Measurements from ENCODE around the gene CPAMD8. TPM values are rescaled to one million over a fixed set of nuclear protein-coding genes. Genes with fewer than 3 reads are reported as not detected.

Gene CPAMD8
- total RNA-seq, 2 donors from 2014 or later = 2.0 to 5.2 TPM

GRCh38 chr19:16889366-16889882 lies 137.2 kb downstream of the CPAMD8 start:
- 54 to 56% methylated on average over 3 to 16 of the region's 22 CpGs for WGBS, 2 donors
- TF ChIP-seq CTCF (IDR thresholded peaks at IDR 0.05) = no peak
- TF ChIP-seq POLR2A (IDR thresholded peaks at IDR 0.05) = no peak
- H3K4me3 ChIP-seq = no peak overlapping the region
- no peak for ATAC-seq
- no peak for DNase-seq
- intact Hi-C loops (cut with DNase I) = no loop called here
- no peaks in the 10 kb centered on the region for H3K36me3 ChIP-seq (replicated peaks in 1 of 2; ENCODE audit: insufficient read depth in 1 of 2, low read depth in 2 of 2)
- peak overlapping the region in 2 of 4 donors; percentile 34 to 36 for H3K27ac ChIP-seq
- no peaks in the 10 kb centered on the region for H3K4me1 ChIP-seq
- peaks cover 0 to 10% of the 10 kb centered on the region in 2 donors for H3K27me3 ChIP-seq
- no peaks in the 10 kb centered on the region for H3K9me3 ChIP-seq

- intact Hi-C loops (cut with DNase I) = no loop called here
- 32 to 55% methylated on average over 12 to 23 of the region's 31 CpGs for WGBS, 2 donors
- ATAC-seq = peak; percentile 28
- peak within 1 kb of the TSS in 3 of 4 donors; percentile 8 to 39 (median 36) for H3K27ac ChIP-seq
- H3K4me3 ChIP-seq = no peak within 1 kb of the TSS
- peaks cover 0 to 10% of the 10 kb centered on the region in 2 donors for H3K27me3 ChIP-seq
- H3K9me3 ChIP-seq = no peaks in the 10 kb centered on the region
- no peaks in the 10 kb centered on the region for H3K4me1 ChIP-seq
- TF ChIP-seq CTCF (IDR thresholded peaks at IDR 0.05) (no peak), POLR2A (IDR thresholded peaks at IDR 0.05) (peak in 1 of 3 donors; percentile 13)
- no peaks in the 10 kb centered on the region for H3K36me3 ChIP-seq (replicated peaks in 1 of 2; ENCODE audit: insufficient read depth in 1 of 2, low read depth in 2 of 2)
- peak in 3 of 4 donors; percentile 27 to 35 (median 30) for DNase-seq
Measured at GRCh38 chr19:16888629-16889365, 137.8 kb downstream of the CPAMD8 start, which contains the start of gene F2RL3. Gene F2RL3, plus strand, starts transcription at chr19:16888999. Its CDS starts 191 bp downstream, at chr19:16889190.

- Histone ChIP-seq H3K4me1 (no peaks in the 10 kb centered on the region), H3K9me3 (peaks cover 0 to 5% (median 0%) of the 10 kb centered on the region in 3 donors), H3K4me3 (no peak overlapping the region), H3K27me3 (peaks cover 0 to 10% of the 10 kb centered on the region in 2 donors), H3K27ac (peak overlapping the region in 3 of 4 donors; percentile 8 to 39 (median 36)), H3K36me3 (replicated peaks in 1 of 2; ENCODE audit: insufficient read depth in 1 of 2, low read depth in 2 of 2) (no peaks in the 10 kb centered on the region)
- intact Hi-C loops (cut with DNase I) = no loop called here
- TF ChIP-seq POLR2A (IDR thresholded peaks at IDR 0.05) = no peak
- no peak for TF ChIP-seq CTCF (IDR thresholded peaks at IDR 0.05)
- ATAC-seq (no peak), DNase-seq (no peak)
- 52 to 57% methylated on average over 8 to 17 of the region's 17 CpGs for WGBS, 2 donors
Measured at GRCh38 chr19:16887353-16888265, 139.0 kb downstream of the CPAMD8 start.

GRCh38 chr19:16886305-16886880 lies 140.2 kb downstream of the CPAMD8 start:
- DNase-seq = peak in 3 of 4 donors; percentile 30 to 32 (median 30)
- H3K4me1 ChIP-seq = no peaks in the 10 kb centered on the region
- ATAC-seq = peak; percentile 66
- no peak overlapping the region for H3K4me3 ChIP-seq
- 59 to 69% methylated on average over 10 to 20 of the region's 20 CpGs for WGBS, 2 donors
- intact Hi-C loops (cut with DNase I) = no loop called here
- H3K27ac ChIP-seq = peak overlapping the region in 2 of 4 donors; percentile 18 to 62
- H3K9me3 ChIP-seq = peaks cover 0 to 15% (median 0%) of the 10 kb centered on the region in 3 donors
- peaks cover 0 to 10% of the 10 kb centered on the region in 2 donors for H3K27me3 ChIP-seq
- no peaks in the 10 kb centered on the region for H3K36me3 ChIP-seq (replicated peaks in 1 of 2; ENCODE audit: insufficient read depth in 1 of 2, low read depth in 2 of 2)
- no peak for TF ChIP-seq POLR2A (IDR thresholded peaks at IDR 0.05)
- TF ChIP-seq CTCF (IDR thresholded peaks at IDR 0.05) = no peak

Data from body of pancreas (tissue), 4 donors.